A204.1 (cell line): ENCODE data around the gene HK1.
"Not testable (repeated sequence)": the region's sequence is repeated elsewhere in the genome, so short reads cannot be mapped to it uniquely, and the experiment has no call there.

Source experiments
- FAIRE-seq: peaks from 2 replicates; lab custom pipeline; 2012; peaks lifted over from hg19 to GRCh38; lab: Jason Lieb, UNC

Gene HK1

GRCh38 chr10:69328380-69328735, 50.1 kb downstream of the HK1 start:
- FAIRE-seq = no peak

GRCh38 chr10:69328888-69329287, 50.6 kb downstream of the HK1 start:
- FAIRE-seq = not testable (repeated sequence)

GRCh38 chr10:69329721-69330178, 51.5 kb downstream of the HK1 start:
- no peak for FAIRE-seq

- no peak for FAIRE-seq
These were observed 52.9 kb downstream of the HK1 start for GRCh38 chr10:69331161-69331560.

GRCh38 chr10:69332278-69333010, 54.1 kb downstream of the HK1 start:
- no peak for FAIRE-seq

- FAIRE-seq = no peak
These were observed 54.9 kb downstream of the HK1 start for GRCh38 chr10:69333205-69333604.

GRCh38 chr10:69333865-69334301, 55.6 kb downstream of the HK1 start:
- FAIRE-seq = not testable (repeated sequence)

GRCh38 chr10:69334302-69335062, 56.2 kb downstream of the HK1 start:
- no peak for FAIRE-seq

- FAIRE-seq = no peak
These were observed 56.8 kb downstream of the HK1 start for GRCh38 chr10:69335063-69335587.

GRCh38 chr10:69335613-69336012, 57.3 kb downstream of the HK1 start:
- no peak for FAIRE-seq

GRCh38 chr10:69336952-69337295, 58.6 kb downstream of the HK1 start:
- FAIRE-seq = no peak

GRCh38 chr10:69337296-69338132, 59.2 kb downstream of the HK1 start:
- FAIRE-seq = no peak

- FAIRE-seq = no peak
These were observed 59.8 kb downstream of the HK1 start for GRCh38 chr10:69338133-69338456.

- FAIRE-seq = no peak
These were observed 60.5 kb downstream of the HK1 start for GRCh38 chr10:69338547-69339450.

GRCh38 chr10:69340695-69341094, 62.4 kb downstream of the HK1 start:
- FAIRE-seq = no peak

GRCh38 chr10:69343905-69344304, 65.6 kb downstream of the HK1 start:
- FAIRE-seq = no peak

- FAIRE-seq = no peak
These were observed 66.4 kb downstream of the HK1 start for GRCh38 chr10:69344591-69345252.

- no peak for FAIRE-seq
These were observed 67.1 kb downstream of the HK1 start for GRCh38 chr10:69345402-69345801.

GRCh38 chr10:69345890-69346474, 67.7 kb downstream of the HK1 start:
- no peak for FAIRE-seq

GRCh38 chr10:69346776-69347175, 68.5 kb downstream of the HK1 start:
- no peak for FAIRE-seq
